Panc1 (cell line): Measurements from ENCODE around the gene BAD.
"Not testable (repeated sequence)": the region's sequence is repeated elsewhere in the genome, so short reads cannot be mapped to it uniquely, and the experiment has no call there.

Experiments used
- CTCF ChIP-seq: fragments of 450-650 bp; IDR thresholded peaks from 2 replicates; pipeline ENCODE4 v1.5.1; 2017; ENCODE audit warnings: mild to moderate bottlenecking
- POLR2AphosphoS5 ChIP-seq: IDR thresholded peaks from 2 replicates; pipeline ENCODE4 v1.6.1; 2012; ENCODE audit warnings: mild to moderate bottlenecking, low read depth, low read length, moderate library complexity
- REST ChIP-seq, 2 experiments: IDR thresholded peaks; 2 replicates each; pipeline ENCODE4 v1.6.1; 2011 to 2012; ENCODE audit warnings: low read depth in 2 of 2, control low read depth in 1 of 2, low read length in 1 of 2, mild to moderate bottlenecking in 1 of 2, moderate library complexity in 1 of 2; ENCODE audit not compliant: insufficient read depth in 1 of 2
- TCF7L2 ChIP-seq: IDR thresholded peaks from 2 replicates; pipeline ENCODE4 v1.6.1; 2011; ENCODE audit warnings: mild to moderate bottlenecking, low read depth, low read length, inconsistent platforms

- not testable (repeated sequence) for TF ChIP-seq CTCF; REST (IDR thresholded peaks at IDR 0.05; ENCODE audit: insufficient read depth in 1 of 2, low read depth in 2 of 2, low read length in 1 of 2); POLR2AphosphoS5; TCF7L2
These were observed 39.5 kb upstream of the BAD start for GRCh38 chr11:64323984-64324383.
